Astrocyte (in vitro differentiated cells and primary cell): ENCODE data around the gene TOP3B. TPM values are rescaled to one million over a fixed set of nuclear protein-coding genes. Genes with fewer than 3 reads are reported as not detected.
"Not testable (repeated sequence)": the region's sequence is repeated elsewhere in the genome, so short reads cannot be mapped to it uniquely, and the experiment has no call there.

Experiments
- DNase-seq: peaks from one replicate; pipeline ENCODE4 v3.0.0-alpha.2; 2010; ENCODE audit warnings: low read depth
- FAIRE-seq: peaks from 2 replicates; lab custom pipeline; 2011; peaks lifted over from hg19 to GRCh38; lab: Jason Lieb, UNC
- H2AFZ ChIP-seq: 2 replicates; pipeline ENCODE4 v1.6.0; 2012; ENCODE audit warnings: low read depth, low read length, inconsistent platforms
- H3K27ac ChIP-seq: 2 replicates; pipeline ENCODE4 v1.5.1; 2011; ENCODE audit warnings: low read depth, low read length, inconsistent platforms
- H3K27me3 ChIP-seq: 2 replicates; pipeline ENCODE4 v1.6.0; 2011; ENCODE audit warnings: low read length, inconsistent platforms; ENCODE audit not compliant: insufficient read depth
- H3K36me3 ChIP-seq: 2 replicates; pipeline ENCODE4 v1.5.1; 2011; ENCODE audit warnings: low read length, inconsistent platforms; ENCODE audit not compliant: insufficient read depth
- H3K4me1 ChIP-seq: 2 replicates; pipeline ENCODE4 v1.5.1; 2011; ENCODE audit warnings: low read length, inconsistent platforms; ENCODE audit not compliant: insufficient read depth
- H3K4me2 ChIP-seq: 2 replicates; pipeline ENCODE4 v1.6.0; 2012; ENCODE audit warnings: low read length, inconsistent platforms
- H3K4me3 ChIP-seq: 2 replicates; pipeline ENCODE4 v1.5.1; 2011; ENCODE audit warnings: low read depth, mild to moderate bottlenecking, low read length, inconsistent platforms; ENCODE audit not compliant: insufficient read depth
- H3K79me2 ChIP-seq: 2 replicates; pipeline ENCODE4 v1.6.0; 2012; ENCODE audit warnings: mild to moderate bottlenecking, low read length, inconsistent platforms; ENCODE audit not compliant: insufficient read depth
- H3K9ac ChIP-seq: 2 replicates; pipeline ENCODE4 v1.6.0; 2012; ENCODE audit warnings: mild to moderate bottlenecking, low read length, inconsistent platforms
- H3K9me3 ChIP-seq: 2 replicates; pipeline ENCODE4 v1.5.1; 2012; ENCODE audit warnings: low read depth, mild to moderate bottlenecking, low read length, inconsistent platforms; ENCODE audit not compliant: insufficient read depth
- H4K20me1 ChIP-seq: 2 replicates; pipeline ENCODE4 v1.6.0; 2012; ENCODE audit warnings: low read length, inconsistent platforms; ENCODE audit not compliant: insufficient read depth
- H3K27ac Mint-ChIP-seq: one replicate; pipeline ENCODE4 v1.8.0; 2021; ENCODE audit warnings: mild to moderate bottlenecking, mixed read lengths; ENCODE audit not compliant: unreplicated experiment
- H3K27me3 Mint-ChIP-seq: one replicate; pipeline ENCODE4 v1.8.0; 2021; ENCODE audit warnings: low read depth, mixed read lengths; ENCODE audit not compliant: unreplicated experiment
- H3K36me3 Mint-ChIP-seq: one replicate; pipeline ENCODE4 v1.8.0; 2021; ENCODE audit warnings: low read depth, mixed read lengths; ENCODE audit not compliant: unreplicated experiment
- H3K4me1 Mint-ChIP-seq: one replicate; pipeline ENCODE4 v1.8.0; 2021; ENCODE audit warnings: low read depth, mixed read lengths; ENCODE audit not compliant: unreplicated experiment
- H3K4me3 Mint-ChIP-seq: one replicate; pipeline ENCODE4 v1.8.0; 2021; ENCODE audit warnings: mild to moderate bottlenecking, moderate library complexity, mixed read lengths; ENCODE audit not compliant: unreplicated experiment
- H3K9me3 Mint-ChIP-seq: one replicate; pipeline ENCODE4 v1.8.0; 2021; ENCODE audit warnings: mild to moderate bottlenecking, mixed read lengths; ENCODE audit not compliant: unreplicated experiment
- CTCF ChIP-seq: IDR thresholded peaks from 2 replicates; pipeline ENCODE4 v1.5.1; 2011; ENCODE audit warnings: low read depth, mild to moderate bottlenecking, inconsistent platforms, low read length, moderate library complexity; ENCODE audit not compliant: insufficient read depth
- EZH2 ChIP-seq: IDR thresholded peaks from 2 replicates; pipeline ENCODE4 v1.6.1; 2012; ENCODE audit warnings: mild to moderate bottlenecking, low read length, inconsistent platforms; ENCODE audit not compliant: insufficient read depth
- total RNA-seq: library from RNA; stranded (reverse); gene quantifications from 2 replicates; pipeline ENCODE4 v1.2.1, GENCODE V29; 2021

TOP3B gene
- total RNA-seq, 1 donor from 2014 or later, result 37.3 TPM

GRCh38 chr22:21941921-21942320, 40.7 kb downstream of the TOP3B start:
- Mint-ChIP-seq H3K27me3 (no peaks in the 10 kb centered on the region), H3K4me3 (no peak overlapping the region), H3K4me1 (peaks cover 21% of the 10 kb centered on the region), H3K36me3 (peaks cover 14% of the 10 kb centered on the region), H3K9me3 (peaks cover 4% of the 10 kb centered on the region), H3K27ac (no peak overlapping the region)
- peaks cover 7% of the 10 kb centered on the region for H3K36me3 ChIP-seq
- H3K27ac ChIP-seq, result peak overlapping the region; percentile 84
- peaks cover 35% of the 10 kb centered on the region for H3K4me1 ChIP-seq
- no peak for DNase-seq
- no peaks in the 10 kb centered on the region for H3K27me3 ChIP-seq
- H3K9ac ChIP-seq, result peak overlapping the region; percentile 56
- no peaks in the 10 kb centered on the region for H3K9me3 ChIP-seq
- H4K20me1 ChIP-seq, result no peaks in the 10 kb centered on the region
- no peak overlapping the region for H2AFZ ChIP-seq
- H3K4me3 ChIP-seq, result no peak overlapping the region
- H3K79me2 ChIP-seq, result peaks cover 25% of the 10 kb centered on the region
- H3K4me2 ChIP-seq, result peak overlapping the region; percentile 72
- no peak for FAIRE-seq
- TF ChIP-seq EZH2 (no peak), CTCF (no peak)

GRCh38 chr22:21940521-21940920, 42.1 kb downstream of the TOP3B start:
- H3K27ac ChIP-seq, result no peak overlapping the region
- no peaks in the 10 kb centered on the region for H3K27me3 Mint-ChIP-seq
- H3K4me2 ChIP-seq, result no peak overlapping the region
- H3K36me3 ChIP-seq, result peaks cover 7% of the 10 kb centered on the region
- FAIRE-seq (no peak), DNase-seq (no peak)
- H3K27ac Mint-ChIP-seq, result no peak overlapping the region
- no peak overlapping the region for H3K4me3 ChIP-seq
- peaks cover 15% of the 10 kb centered on the region for H3K79me2 ChIP-seq
- H2AFZ ChIP-seq, result no peak overlapping the region
- H3K27me3 ChIP-seq, result no peaks in the 10 kb centered on the region
- H3K9ac ChIP-seq, result no peak overlapping the region
- H4K20me1 ChIP-seq, result no peaks in the 10 kb centered on the region
- H3K9me3 Mint-ChIP-seq, result peaks cover 4% of the 10 kb centered on the region
- H3K4me1 Mint-ChIP-seq, result peaks cover 28% of the 10 kb centered on the region
- H3K4me1 ChIP-seq, result peaks cover 35% of the 10 kb centered on the region
- H3K9me3 ChIP-seq, result no peaks in the 10 kb centered on the region
- no peak for TF ChIP-seq EZH2
- TF ChIP-seq CTCF, result no peak
- no peak overlapping the region for H3K4me3 Mint-ChIP-seq
- H3K36me3 Mint-ChIP-seq, result peaks cover 14% of the 10 kb centered on the region

- not testable (repeated sequence) for H3K36me3 ChIP-seq, H3K4me2 ChIP-seq, H3K9me3 ChIP-seq, H3K9ac ChIP-seq, DNase-seq, H2AFZ ChIP-seq, H3K27ac ChIP-seq, H3K4me3 ChIP-seq, H4K20me1 ChIP-seq, H3K27ac Mint-ChIP-seq, FAIRE-seq, H3K9me3 Mint-ChIP-seq, H3K27me3 Mint-ChIP-seq, H3K27me3 ChIP-seq, H3K4me3 Mint-ChIP-seq
- peaks cover 12% of the 10 kb centered on the region for H3K79me2 ChIP-seq
- H3K4me1 ChIP-seq, result peaks cover 35% of the 10 kb centered on the region
- peaks cover 28% of the 10 kb centered on the region for H3K4me1 Mint-ChIP-seq
- peaks cover 13% of the 10 kb centered on the region for H3K36me3 Mint-ChIP-seq
Measured at GRCh38 chr22:21939935-21940334, 42.7 kb downstream of the TOP3B start.
